GM18951 (cell line): ENCODE data around the gene YTHDF1.
"Not testable (repeated sequence)": the region's sequence is repeated elsewhere in the genome, so short reads cannot be mapped to it uniquely, and the experiment has no call there.

Experiments used
- POLR2A ChIP-seq: IDR thresholded peaks from 4 replicates; pipeline ENCODE4 v1.6.1; 2011; ENCODE audit warnings: mild to moderate bottlenecking; ENCODE audit not compliant: insufficient read length, insufficient read depth; ENCODE audit errors: extremely low read depth
- in situ Hi-C: fragments of 300-500 bp; cut with MboI; formaldehyde crosslinking; loops from one replicate; pipeline ENCODE4 v1.12.0; 2022; ENCODE audit warnings: low sequenced_read_pairs, mixed read lengths, inconsistent platforms; ENCODE audit not compliant: unreplicated experiment

The YTHDF1 gene

GRCh38 chr20:63158352-63158751 is 57.6 kb downstream of the YTHDF1 start:
- no peak for TF ChIP-seq POLR2A
- in situ Hi-C loops = no loop called here

- in situ Hi-C loops = not testable (repeated sequence)
Measured at GRCh38 chr20:63157431-63157830, 58.5 kb downstream of the YTHDF1 start.

- TF ChIP-seq POLR2A = no peak
- in situ Hi-C loops = no loop called here
Measured at GRCh38 chr20:63156221-63156671, 59.7 kb downstream of the YTHDF1 start.

GRCh38 chr20:63155266-63156165 is 60.4 kb downstream of the YTHDF1 start:
- TF ChIP-seq POLR2A = no peak
- in situ Hi-C loops = no loop called here

GRCh38 chr20:63154395-63154794 is 61.5 kb downstream of the YTHDF1 start:
- no peak for TF ChIP-seq POLR2A
- in situ Hi-C loops = no loop called here

- in situ Hi-C loops = no loop called here
- no peak for TF ChIP-seq POLR2A
Measured at GRCh38 chr20:63153254-63154221, 62.4 kb downstream of the YTHDF1 start.

- TF ChIP-seq POLR2A = no peak
- in situ Hi-C loops = no loop called here
Measured at GRCh38 chr20:63152322-63153253, 63.3 kb downstream of the YTHDF1 start.

GRCh38 chr20:63151554-63152321 is 64.2 kb downstream of the YTHDF1 start:
- no peak for TF ChIP-seq POLR2A
- in situ Hi-C loops = no loop called here

GRCh38 chr20:63150911-63151531 is 64.9 kb downstream of the YTHDF1 start:
- in situ Hi-C loops = no loop called here
- TF ChIP-seq POLR2A = no peak

GRCh38 chr20:63150391-63150898 is 65.5 kb downstream of the YTHDF1 start:
- no peak for TF ChIP-seq POLR2A
- in situ Hi-C loops = no loop called here

- in situ Hi-C loops = no loop called here
- TF ChIP-seq POLR2A = no peak
Measured at GRCh38 chr20:63149531-63150192, 66.3 kb downstream of the YTHDF1 start.

GRCh38 chr20:63148696-63149095 is 67.2 kb downstream of the YTHDF1 start:
- no peak for TF ChIP-seq POLR2A
- in situ Hi-C loops = no loop called here
